ENCODE measurements around the gene AKT3.
A peak's percentile ranks its signal among the peaks of the same experiment; 100 is the strongest.

Gene AKT3

DNA sequence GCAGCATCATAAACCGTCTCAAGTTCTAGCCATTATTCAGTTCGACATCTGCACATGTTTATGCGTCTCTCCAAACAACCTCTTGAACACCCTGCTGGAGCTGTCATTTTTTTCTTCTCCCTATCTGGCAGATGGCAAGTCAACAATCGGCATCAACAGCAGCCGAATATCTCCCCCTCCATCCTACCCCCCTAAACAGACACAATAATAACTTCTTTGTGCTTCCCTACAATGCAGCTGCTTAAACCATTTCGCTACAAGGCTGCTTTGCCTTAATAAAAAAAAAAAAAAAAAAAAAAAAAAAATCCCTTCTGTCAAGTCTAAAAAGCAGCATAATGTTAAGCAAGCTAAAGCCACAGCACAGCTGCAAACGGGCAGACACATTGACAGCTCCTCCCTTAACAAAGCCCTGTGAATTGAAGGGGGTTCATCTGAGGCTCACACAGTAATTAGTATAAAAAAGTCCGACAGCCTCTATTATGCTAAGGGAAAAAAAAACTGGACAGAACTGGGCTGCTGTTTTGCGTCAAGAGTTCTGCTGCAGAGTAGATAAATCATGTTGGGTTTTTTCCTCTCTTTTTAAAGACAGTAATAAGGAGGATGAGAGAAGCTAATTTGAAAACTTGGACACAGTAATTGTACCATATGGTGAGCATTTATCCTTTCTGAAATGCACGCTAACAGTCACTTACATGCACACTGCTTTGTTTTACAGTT lies 136.4 kb downstream of the AKT3 start:
- in situ Hi-C loops (cut with MboI; ENCODE audit: low sequenced_read_pairs) = no loop called here
- DNase-seq (ENCODE audit: low spot score in 2 of 2) = peak; percentile 80 to 97
- H3K4me1 ChIP-seq = peaks cover 88% of the 10 kb centered on the region
- no peaks in the 10 kb centered on the region for H3K9me3 ChIP-seq
- no peaks in the 10 kb centered on the region for H3K36me3 ChIP-seq (replicated peaks)
- no peak overlapping the region for H3K4me3 ChIP-seq
- H3K27me3 ChIP-seq (ENCODE audit: low read depth) = no peaks in the 10 kb centered on the region

DNA sequence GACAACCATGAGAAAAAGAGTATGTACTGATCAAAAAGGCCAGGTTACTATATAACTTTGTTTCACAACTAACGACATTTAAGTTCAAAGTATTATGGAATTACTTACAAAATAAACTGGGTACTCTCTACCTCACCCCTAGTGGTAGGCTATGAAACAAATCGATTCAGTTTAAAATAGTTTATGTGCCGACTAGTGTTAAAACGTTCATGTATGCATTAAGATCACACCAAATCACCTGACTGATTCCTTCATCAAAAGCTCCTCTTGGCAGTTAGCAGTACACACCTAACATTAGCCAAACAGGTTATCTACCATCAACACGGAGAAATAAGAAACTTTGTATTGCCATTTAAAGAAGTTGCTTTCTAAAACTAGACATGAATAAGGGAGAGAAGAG lies 137.1 kb downstream of the AKT3 start:
- no peak overlapping the region for H3K4me3 ChIP-seq
- DNase-seq (ENCODE audit: low spot score in 2 of 2) = peak in 1 of 2 experiments; percentile 39
- H3K4me1 ChIP-seq = peaks cover 87% of the 10 kb centered on the region
- in situ Hi-C loops (cut with MboI; ENCODE audit: low sequenced_read_pairs) = no loop called here
- H3K27me3 ChIP-seq (ENCODE audit: low read depth) = no peaks in the 10 kb centered on the region
- no peaks in the 10 kb centered on the region for H3K36me3 ChIP-seq (replicated peaks)
- H3K9me3 ChIP-seq = no peaks in the 10 kb centered on the region

DNA sequence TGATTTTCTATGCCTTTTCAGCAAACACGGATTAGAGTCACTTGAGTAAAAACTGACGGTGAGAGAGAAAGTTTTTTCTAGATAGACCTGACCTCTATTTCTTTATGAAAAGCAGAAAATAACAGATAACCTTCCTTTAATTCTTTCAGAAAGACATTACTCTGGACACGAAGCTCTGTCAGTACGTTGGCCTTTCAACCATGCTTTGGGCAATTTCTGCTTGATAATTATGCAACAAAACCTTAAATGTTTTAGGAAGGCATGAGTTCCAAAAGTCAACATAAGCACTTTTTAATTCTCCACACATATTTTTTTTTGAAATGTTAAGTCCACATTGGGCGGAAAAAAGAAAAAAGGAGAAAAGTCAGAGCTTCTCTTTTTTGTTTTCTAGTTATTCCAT lies 137.8 kb downstream of the AKT3 start:
- in situ Hi-C loops (cut with MboI; ENCODE audit: low sequenced_read_pairs) = no loop called here
- Histone ChIP-seq H3K4me3 (no peak overlapping the region), H3K36me3 (replicated peaks) (no peaks in the 10 kb centered on the region), H3K4me1 (peaks cover 80% of the 10 kb centered on the region), H3K27me3 (ENCODE audit: low read depth) (no peaks in the 10 kb centered on the region), H3K9me3 (no peaks in the 10 kb centered on the region)
- no peak for DNase-seq (ENCODE audit: low spot score in 2 of 2)

DNA sequence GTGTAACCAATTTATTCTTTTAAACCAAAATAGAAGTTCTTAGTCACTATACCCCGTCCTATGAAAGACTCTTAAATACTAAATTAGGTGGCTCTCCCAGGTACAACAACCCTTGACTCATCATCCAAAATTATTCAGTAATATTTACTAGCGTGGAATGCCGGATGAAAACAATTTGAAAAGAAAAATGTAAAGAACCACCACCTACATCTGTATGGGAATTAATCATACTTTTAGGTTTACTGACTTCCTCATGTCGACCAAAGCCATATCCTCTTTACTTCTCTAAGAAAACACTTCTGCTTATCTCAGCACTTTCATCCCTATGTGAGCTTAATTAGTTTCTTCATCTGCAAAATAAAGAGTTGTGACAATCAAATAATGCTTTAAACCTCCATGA lies 139.6 kb downstream of the AKT3 start:
- no peaks in the 10 kb centered on the region for H3K36me3 ChIP-seq (replicated peaks)
- no peaks in the 10 kb centered on the region for H3K9me3 ChIP-seq
- in situ Hi-C loops (cut with MboI; ENCODE audit: low sequenced_read_pairs) = no loop called here
- H3K27me3 ChIP-seq (ENCODE audit: low read depth) = no peaks in the 10 kb centered on the region
- no peak for DNase-seq (ENCODE audit: low spot score in 2 of 2)
- no peak overlapping the region for H3K4me3 ChIP-seq
- H3K4me1 ChIP-seq = peaks cover 62% of the 10 kb centered on the region

DNA sequence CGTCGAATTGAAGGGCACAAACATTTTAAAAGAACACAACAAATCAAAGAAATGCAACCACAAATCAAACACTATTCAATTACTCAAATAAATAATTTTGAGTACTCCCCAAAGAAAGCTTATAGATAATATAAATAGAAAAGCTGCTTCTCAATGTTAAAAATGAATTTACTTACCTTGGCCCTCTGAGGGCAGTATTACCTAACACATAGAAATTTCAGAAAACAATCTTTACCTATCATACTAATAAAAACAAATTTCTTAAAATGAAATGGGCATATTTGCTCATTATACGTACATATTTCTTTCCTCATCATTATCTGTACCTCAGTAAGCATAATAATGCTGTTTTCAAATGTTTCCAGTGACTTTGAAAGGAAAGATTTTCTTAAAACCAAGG lies 141.8 kb downstream of the AKT3 start:
- Histone ChIP-seq H3K9me3 (no peaks in the 10 kb centered on the region), H3K4me3 (no peak overlapping the region), H3K27me3 (ENCODE audit: low read depth) (no peaks in the 10 kb centered on the region), H3K4me1 (peaks cover 45% of the 10 kb centered on the region), H3K36me3 (replicated peaks) (no peaks in the 10 kb centered on the region)
- in situ Hi-C loops (cut with MboI; ENCODE audit: low sequenced_read_pairs) = no loop called here
- DNase-seq (ENCODE audit: low spot score in 2 of 2) = no peak

DNA sequence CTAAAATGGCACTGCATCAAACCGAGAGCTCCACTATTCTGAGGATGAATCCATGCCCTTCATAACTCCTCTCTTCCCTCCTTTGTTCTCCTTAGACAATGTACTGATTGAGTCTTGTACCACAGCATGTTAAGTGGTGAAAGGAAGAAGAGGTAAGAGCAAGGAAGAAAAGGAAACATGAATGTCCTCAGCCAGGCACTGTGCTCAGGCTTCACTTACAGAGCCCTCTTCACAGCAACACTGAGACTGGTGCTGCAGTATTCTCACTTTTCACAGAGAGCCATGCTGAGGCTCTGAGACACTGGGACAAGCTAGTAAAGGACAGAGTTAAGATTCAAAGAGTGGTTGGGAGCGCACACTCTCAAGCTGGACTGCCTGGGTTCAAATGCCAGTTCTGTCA lies 143.5 kb downstream of the AKT3 start:
- Histone ChIP-seq H3K4me3 (no peak overlapping the region), H3K9me3 (no peaks in the 10 kb centered on the region), H3K4me1 (peaks cover 28% of the 10 kb centered on the region), H3K36me3 (replicated peaks) (no peaks in the 10 kb centered on the region), H3K27me3 (ENCODE audit: low read depth) (no peaks in the 10 kb centered on the region)
- in situ Hi-C loops (cut with MboI; ENCODE audit: low sequenced_read_pairs) = no loop called here
- DNase-seq (ENCODE audit: low spot score in 2 of 2) = no peak

DNA sequence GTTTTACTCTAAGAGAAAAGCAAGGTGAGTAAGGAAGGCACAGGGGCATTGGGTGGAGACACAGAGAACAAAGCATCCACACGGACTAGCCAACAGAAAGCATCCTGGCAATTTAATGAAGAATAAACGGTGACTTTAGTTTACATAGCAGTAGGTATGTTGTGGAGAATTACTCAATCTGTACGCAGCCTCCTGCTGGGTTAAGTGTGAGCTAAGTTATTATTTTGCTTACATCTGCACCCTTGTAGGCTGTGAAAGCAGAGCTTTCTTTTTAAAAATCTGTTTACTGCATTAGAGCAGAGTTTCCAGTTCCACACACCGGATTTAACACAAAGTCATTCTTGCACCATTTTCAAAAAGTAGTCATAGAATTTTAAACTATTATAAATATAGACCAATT lies 144.5 kb downstream of the AKT3 start:
- DNase-seq (ENCODE audit: low spot score in 2 of 2) = no peak
- H3K4me1 ChIP-seq = peaks cover 18% of the 10 kb centered on the region
- no peak overlapping the region for H3K4me3 ChIP-seq
- in situ Hi-C loops (cut with MboI; ENCODE audit: low sequenced_read_pairs) = no loop called here
- H3K36me3 ChIP-seq (replicated peaks) = no peaks in the 10 kb centered on the region
- no peaks in the 10 kb centered on the region for H3K27me3 ChIP-seq (ENCODE audit: low read depth)
- H3K9me3 ChIP-seq = no peaks in the 10 kb centered on the region

DNA sequence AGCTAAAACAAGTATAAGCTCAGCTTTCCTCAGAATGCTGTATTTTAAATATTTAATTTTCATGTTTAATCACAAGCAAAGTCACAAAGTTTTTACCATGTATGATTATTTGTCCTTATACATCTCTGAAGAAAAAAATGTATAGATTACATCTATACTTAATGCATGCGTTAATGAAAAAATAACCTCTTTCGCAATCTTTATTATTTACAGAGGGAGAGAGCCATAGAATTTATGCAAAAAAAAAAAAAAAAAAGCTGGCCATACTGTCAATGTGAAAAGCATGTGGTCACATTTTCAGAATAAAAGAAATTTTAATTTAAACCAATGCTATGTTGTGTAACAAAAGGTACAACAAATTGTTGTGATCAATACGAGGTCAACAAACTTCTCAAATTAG lies 148.2 kb downstream of the AKT3 start:
- Histone ChIP-seq H3K27me3 (ENCODE audit: low read depth) (no peaks in the 10 kb centered on the region), H3K36me3 (replicated peaks) (no peaks in the 10 kb centered on the region), H3K9me3 (no peaks in the 10 kb centered on the region), H3K4me3 (no peak overlapping the region), H3K4me1 (no peaks in the 10 kb centered on the region)
- no peak for DNase-seq (ENCODE audit: low spot score in 2 of 2)
- in situ Hi-C loops (cut with MboI; ENCODE audit: low sequenced_read_pairs) = no loop called here

DNA sequence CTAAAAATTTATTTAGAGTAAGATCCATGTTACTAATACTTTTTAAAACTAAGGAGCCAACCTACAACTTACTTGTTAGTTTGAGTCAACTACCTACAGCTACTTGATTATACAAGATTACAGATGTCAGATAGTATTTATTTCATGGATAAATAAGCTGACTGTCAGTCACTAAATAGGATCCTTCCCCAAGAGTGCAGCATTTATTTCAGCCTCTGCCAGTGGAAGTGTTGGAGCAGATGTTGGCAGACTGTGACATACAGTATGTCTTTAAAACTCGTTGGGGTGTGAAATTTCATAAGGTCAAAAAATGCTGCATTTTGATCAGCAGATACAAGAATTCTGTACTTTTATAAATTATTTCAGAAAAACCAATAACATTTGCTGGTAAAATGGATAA lies 156.2 kb downstream of the AKT3 start:
- H3K4me3 ChIP-seq = no peak overlapping the region
- H3K36me3 ChIP-seq (replicated peaks) = no peaks in the 10 kb centered on the region
- H3K4me1 ChIP-seq = no peaks in the 10 kb centered on the region
- DNase-seq (ENCODE audit: low spot score in 2 of 2) = no peak
- no peaks in the 10 kb centered on the region for H3K27me3 ChIP-seq (ENCODE audit: low read depth)
- in situ Hi-C loops (cut with MboI; ENCODE audit: low sequenced_read_pairs) = no loop called here
- H3K9me3 ChIP-seq = no peaks in the 10 kb centered on the region

DNA sequence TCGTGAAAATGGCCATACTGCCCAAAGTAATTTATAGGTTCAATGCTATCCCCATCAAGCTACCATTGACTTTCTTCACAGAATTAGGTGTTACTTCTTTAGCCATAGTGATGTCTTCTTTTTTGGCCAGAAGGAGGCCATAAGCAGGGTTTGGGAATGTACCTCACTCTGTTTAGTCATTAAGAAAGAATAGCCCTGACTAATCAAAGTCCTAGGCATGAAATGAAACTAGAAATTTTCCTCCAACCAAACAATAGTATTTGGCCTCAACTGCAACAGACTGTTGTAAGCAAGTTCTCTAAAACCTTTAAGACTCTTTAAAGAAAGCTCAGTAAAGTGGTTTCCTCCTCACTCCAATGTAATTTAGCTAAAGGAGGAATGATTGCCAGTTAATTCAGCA lies 163.9 kb downstream of the AKT3 start:
- Histone ChIP-seq H3K36me3 (replicated peaks) (no peaks in the 10 kb centered on the region; the same call in 1 of the 2 replicates), H3K4me1 (no peaks in the 10 kb centered on the region), H3K9me3 (no peaks in the 10 kb centered on the region), H3K27me3 (ENCODE audit: low read depth) (no peaks in the 10 kb centered on the region), H3K4me3 (no peak overlapping the region)
- DNase-seq (ENCODE audit: low spot score in 2 of 2) = no peak
- in situ Hi-C loops (cut with MboI; ENCODE audit: low sequenced_read_pairs) = no loop called here

DNA sequence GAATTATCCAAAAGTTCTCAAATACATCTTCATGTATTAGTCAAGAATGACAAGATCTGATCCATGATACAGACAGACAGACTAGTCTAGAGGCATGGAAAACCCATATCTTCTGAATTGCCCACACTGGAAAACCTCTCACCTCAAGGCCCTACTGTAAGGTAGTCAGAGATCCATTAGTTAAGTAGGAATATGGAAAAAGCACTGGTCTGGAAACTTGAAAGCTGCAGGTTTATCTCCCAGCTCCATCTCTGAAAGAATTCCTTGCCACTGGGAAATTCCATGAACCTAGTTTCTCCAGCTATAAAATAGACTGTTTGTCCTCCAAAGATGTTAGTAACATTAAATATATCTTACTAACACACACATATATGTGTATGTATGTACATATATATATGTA lies 169.2 kb downstream of the AKT3 start:
- no peak for DNase-seq (ENCODE audit: low spot score in 2 of 2)
- Histone ChIP-seq H3K27me3 (ENCODE audit: low read depth) (no peaks in the 10 kb centered on the region), H3K4me3 (no peak overlapping the region), H3K9me3 (no peaks in the 10 kb centered on the region), H3K4me1 (no peaks in the 10 kb centered on the region), H3K36me3 (replicated peaks) (no peaks in the 10 kb centered on the region; the same call in 1 of the 2 replicates)
- in situ Hi-C loops (cut with MboI; ENCODE audit: low sequenced_read_pairs) = no loop called here

DNA sequence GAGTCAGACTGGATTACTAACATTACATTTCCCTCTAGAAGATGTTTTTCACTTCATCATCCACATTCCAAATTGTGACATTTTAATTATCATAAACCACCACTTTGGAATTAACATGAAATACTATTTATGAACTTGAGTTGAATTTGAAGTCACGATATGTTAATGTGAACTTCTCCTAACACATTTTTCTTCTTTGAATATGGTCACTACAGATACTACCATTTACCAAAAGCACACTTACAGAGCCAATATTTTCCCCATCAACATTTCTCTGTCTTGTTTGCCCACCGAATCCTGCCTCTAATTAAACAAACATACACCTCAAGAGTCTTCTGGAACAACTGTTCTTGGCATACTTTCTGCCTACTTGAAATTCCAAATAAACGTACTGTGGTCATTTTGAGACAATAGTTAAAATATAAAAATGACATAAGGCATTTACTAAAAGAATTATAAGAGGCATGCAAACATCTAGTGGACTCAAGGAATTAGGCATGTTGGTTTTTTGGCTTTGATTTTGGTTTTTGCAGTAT lies 177.4 kb downstream of the AKT3 start:
- H3K4me3 ChIP-seq = no peak overlapping the region
- in situ Hi-C loops (cut with MboI; ENCODE audit: low sequenced_read_pairs) = no loop called here
- H3K9me3 ChIP-seq = no peaks in the 10 kb centered on the region
- no peaks in the 10 kb centered on the region for H3K36me3 ChIP-seq (replicated peaks)
- H3K4me1 ChIP-seq = no peaks in the 10 kb centered on the region
- H3K27me3 ChIP-seq (ENCODE audit: low read depth) = no peaks in the 10 kb centered on the region
- no peak for DNase-seq (ENCODE audit: low spot score in 2 of 2)

DNA sequence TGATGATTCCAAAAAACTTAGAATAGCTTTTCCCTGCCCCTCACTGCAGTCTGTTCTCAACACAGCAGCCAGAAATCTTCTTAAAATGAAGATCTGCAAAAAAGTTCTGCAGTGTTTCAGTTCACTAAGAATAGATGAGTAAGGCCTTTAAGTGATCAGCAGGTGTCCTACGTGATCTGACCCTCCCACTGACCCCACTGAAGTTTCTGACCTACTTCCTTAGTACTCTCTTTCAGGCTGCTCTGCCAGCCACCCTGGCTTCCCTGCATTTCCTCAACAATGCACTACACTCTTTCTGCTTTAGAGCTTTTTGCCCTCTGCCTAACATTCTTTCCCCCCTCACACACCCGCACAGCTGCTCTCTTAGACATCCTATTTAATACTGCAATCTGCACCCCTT lies 182.5 kb downstream of the AKT3 start:
- Histone ChIP-seq H3K4me1 (no peaks in the 10 kb centered on the region), H3K36me3 (replicated peaks) (no peaks in the 10 kb centered on the region), H3K27me3 (ENCODE audit: low read depth) (no peaks in the 10 kb centered on the region), H3K9me3 (no peaks in the 10 kb centered on the region), H3K4me3 (no peak overlapping the region)
- in situ Hi-C loops (cut with MboI; ENCODE audit: low sequenced_read_pairs) = no loop called here
- DNase-seq (ENCODE audit: low spot score in 2 of 2) = no peak

DNA sequence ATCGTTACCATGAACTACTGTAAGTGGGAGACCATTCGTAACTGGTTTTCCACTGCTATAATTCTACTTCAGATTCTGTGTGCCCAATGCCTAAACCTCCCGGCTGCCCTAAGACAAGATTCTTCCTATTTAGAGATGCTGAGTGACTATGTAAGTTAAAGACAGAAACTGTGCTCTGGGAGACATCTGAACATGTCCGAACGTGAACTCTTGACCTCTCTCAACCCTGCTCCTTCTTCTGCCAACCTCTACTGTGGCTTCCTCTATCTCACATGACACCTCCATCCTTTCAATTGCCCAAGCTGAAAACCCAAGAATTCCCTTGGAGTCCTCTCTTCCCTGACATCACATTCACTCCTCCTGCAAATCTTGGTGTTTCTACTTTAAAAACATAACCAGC lies 182.9 kb downstream of the AKT3 start:
- Histone ChIP-seq H3K4me3 (no peak overlapping the region), H3K36me3 (replicated peaks) (no peaks in the 10 kb centered on the region), H3K4me1 (no peaks in the 10 kb centered on the region), H3K9me3 (no peaks in the 10 kb centered on the region), H3K27me3 (ENCODE audit: low read depth) (no peaks in the 10 kb centered on the region)
- in situ Hi-C loops (cut with MboI; ENCODE audit: low sequenced_read_pairs) = no loop called here
- DNase-seq (ENCODE audit: low spot score in 2 of 2) = no peak

DNA sequence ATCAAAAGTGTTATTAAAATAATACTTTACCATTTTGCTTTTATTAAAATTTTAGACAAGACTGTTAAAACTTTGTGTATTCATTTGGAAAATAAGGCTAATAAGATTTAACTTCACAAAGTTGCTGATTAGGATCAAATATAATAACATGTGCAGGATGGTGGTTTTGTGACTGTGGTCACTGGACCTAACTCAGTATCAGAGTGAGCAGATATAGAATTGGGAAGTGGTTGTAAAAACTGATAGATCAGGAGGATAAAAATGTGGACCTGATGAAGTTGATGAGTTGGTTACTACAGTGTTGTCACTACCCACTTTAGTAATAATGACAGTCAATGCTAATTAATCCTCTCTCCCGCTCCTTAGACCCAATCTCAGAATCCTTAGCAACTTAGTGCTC lies 186.4 kb downstream of the AKT3 start:
- no peak overlapping the region for H3K4me3 ChIP-seq
- H3K27me3 ChIP-seq (ENCODE audit: low read depth) = no peaks in the 10 kb centered on the region
- DNase-seq (ENCODE audit: low spot score in 2 of 2) = no peak
- no peaks in the 10 kb centered on the region for H3K9me3 ChIP-seq
- in situ Hi-C loops (cut with MboI; ENCODE audit: low sequenced_read_pairs) = no loop called here
- no peaks in the 10 kb centered on the region for H3K4me1 ChIP-seq
- H3K36me3 ChIP-seq (replicated peaks) = no peaks in the 10 kb centered on the region
